Activated T-helper 2 cell treated with anti-CD3 and anti-CD28 coated beads, Interferon-gamma antibody, Interleukin-2, Interleukin-4, amounts not matched to agents 10 μg/mL and 5 μg/mL and 100 μg/mL, durations not matched to agents 14 hours and 24 hours and 36 hours (primary cell): ENCODE data around the gene ADARB1. TPM values are rescaled to one million over a fixed set of nuclear protein-coding genes. Genes with fewer than 3 reads are reported as not detected.

Experiments
- DNase-seq: peaks from one replicate; pipeline ENCODE4 v3.0.0; 2021; ENCODE audit warnings: low spot score
- H3K27ac Mint-ChIP-seq: one replicate; pipeline ENCODE4 v1.8.0; 2021; ENCODE audit warnings: mixed read lengths
- H3K27me3 Mint-ChIP-seq: one replicate; pipeline ENCODE4 v1.8.0; 2021; ENCODE audit warnings: low read depth, mixed read lengths
- H3K36me3 Mint-ChIP-seq: one replicate; pipeline ENCODE4 v1.8.0; 2021; ENCODE audit warnings: low read depth, mixed read lengths
- H3K4me1 Mint-ChIP-seq: one replicate; pipeline ENCODE4 v1.8.0; 2021; ENCODE audit warnings: low read depth, mixed read lengths
- H3K4me3 Mint-ChIP-seq: one replicate; pipeline ENCODE4 v1.8.0; 2021; ENCODE audit warnings: low read depth, mild to moderate bottlenecking, moderate library complexity, mixed read lengths
- H3K9me3 Mint-ChIP-seq: one replicate; pipeline ENCODE4 v1.8.0; 2021; ENCODE audit warnings: mixed read lengths
- intact Hi-C: fragments of 100-400 bp; cut with micrococcal nuclease; formaldehyde crosslinking; loops from one replicate; pipeline ENCODE4 v1.15.1; 2023
- total RNA-seq: library from RNA; stranded (reverse); gene quantifications from 2 replicates; pipeline ENCODE4 v1.2.3, GENCODE V29; 2022

The ADARB1 gene
- total RNA-seq, 1 donor from 2014 or later, result 25.8 TPM

- H3K4me1 Mint-ChIP-seq, result peaks cover 32% of the 10 kb centered on the region
- no peak overlapping the region for H3K27ac Mint-ChIP-seq
- DNase-seq, result no peak
- no peak overlapping the region for H3K4me3 Mint-ChIP-seq
- no peaks in the 10 kb centered on the region for H3K9me3 Mint-ChIP-seq
- intact Hi-C loops, result loop anchor here (1.0 kb wide), 1 partner anchor 75 kb away; no protein-coding TSS in a partner anchor
- peaks cover 10% of the 10 kb centered on the region for H3K27me3 Mint-ChIP-seq
- peaks cover 8% of the 10 kb centered on the region for H3K36me3 Mint-ChIP-seq
Observed at GRCh38 chr21:45228656-45229240, 154.4 kb downstream of the ADARB1 start.

GRCh38 chr21:45231705-45232104 lies 157.3 kb downstream of the ADARB1 start:
- Mint-ChIP-seq H3K36me3 (no peaks in the 10 kb centered on the region), H3K9me3 (no peaks in the 10 kb centered on the region), H3K27ac (no peak overlapping the region), H3K4me1 (peaks cover 20% of the 10 kb centered on the region), H3K27me3 (peaks cover 19% of the 10 kb centered on the region), H3K4me3 (no peak overlapping the region)
- no peak for DNase-seq
- intact Hi-C loops, result no loop called here

- DNase-seq, result no peak
- Mint-ChIP-seq H3K27me3 (peaks cover 32% of the 10 kb centered on the region), H3K4me1 (peaks cover 2% of the 10 kb centered on the region), H3K9me3 (no peaks in the 10 kb centered on the region), H3K27ac (no peak overlapping the region), H3K4me3 (no peak overlapping the region), H3K36me3 (no peaks in the 10 kb centered on the region)
- intact Hi-C loops, result no loop called here
Observed at GRCh38 chr21:45234127-45234526, 159.7 kb downstream of the ADARB1 start.

- intact Hi-C loops, result no loop called here
- Mint-ChIP-seq H3K27me3 (peaks cover 40% of the 10 kb centered on the region), H3K36me3 (no peaks in the 10 kb centered on the region), H3K27ac (no peak overlapping the region), H3K4me3 (no peak overlapping the region), H3K9me3 (no peaks in the 10 kb centered on the region), H3K4me1 (peaks cover 2% of the 10 kb centered on the region)
- no peak for DNase-seq
Observed at GRCh38 chr21:45234965-45235364, 160.6 kb downstream of the ADARB1 start.

GRCh38 chr21:45235488-45235887 lies 161.1 kb downstream of the ADARB1 start:
- Mint-ChIP-seq H3K9me3 (no peaks in the 10 kb centered on the region), H3K27ac (no peak overlapping the region), H3K4me3 (no peak overlapping the region), H3K36me3 (no peaks in the 10 kb centered on the region), H3K4me1 (peaks cover 2% of the 10 kb centered on the region), H3K27me3 (peaks cover 42% of the 10 kb centered on the region)
- intact Hi-C loops, result no loop called here
- no peak for DNase-seq

- Mint-ChIP-seq H3K9me3 (peaks cover 5% of the 10 kb centered on the region), H3K27me3 (peaks cover 48% of the 10 kb centered on the region), H3K4me1 (peaks cover 2% of the 10 kb centered on the region), H3K36me3 (no peaks in the 10 kb centered on the region), H3K4me3 (no peak overlapping the region), H3K27ac (no peak overlapping the region)
- no peak for DNase-seq
- intact Hi-C loops, result no loop called here
Observed at GRCh38 chr21:45236481-45236880, 162.1 kb downstream of the ADARB1 start.

- no peak overlapping the region for H3K4me3 Mint-ChIP-seq
- peaks cover 41% of the 10 kb centered on the region for H3K27me3 Mint-ChIP-seq
- H3K36me3 Mint-ChIP-seq, result no peaks in the 10 kb centered on the region
- peaks cover 14% of the 10 kb centered on the region for H3K9me3 Mint-ChIP-seq
- intact Hi-C loops, result no loop called here
- H3K4me1 Mint-ChIP-seq, result peaks cover 2% of the 10 kb centered on the region
- H3K27ac Mint-ChIP-seq, result no peak overlapping the region
- DNase-seq, result no peak
Observed at GRCh38 chr21:45237401-45237800, 163.0 kb downstream of the ADARB1 start.

GRCh38 chr21:45241357-45241756 lies 167.0 kb downstream of the ADARB1 start:
- peaks cover 35% of the 10 kb centered on the region for H3K27me3 Mint-ChIP-seq
- intact Hi-C loops, result no loop called here
- no peak overlapping the region for H3K27ac Mint-ChIP-seq
- no peak for DNase-seq
- no peak overlapping the region for H3K4me3 Mint-ChIP-seq
- peaks cover 2% of the 10 kb centered on the region for H3K4me1 Mint-ChIP-seq
- peaks cover 5% of the 10 kb centered on the region for H3K36me3 Mint-ChIP-seq
- peaks cover 29% of the 10 kb centered on the region for H3K9me3 Mint-ChIP-seq

GRCh38 chr21:45243603-45244002 lies 169.2 kb downstream of the ADARB1 start:
- Mint-ChIP-seq H3K4me3 (no peak overlapping the region), H3K9me3 (peaks cover 29% of the 10 kb centered on the region), H3K27me3 (peaks cover 24% of the 10 kb centered on the region), H3K4me1 (no peaks in the 10 kb centered on the region), H3K27ac (no peak overlapping the region), H3K36me3 (peaks cover 5% of the 10 kb centered on the region)
- no peak for DNase-seq
- intact Hi-C loops, result no loop called here

GRCh38 chr21:45244799-45245340 lies 170.5 kb downstream of the ADARB1 start:
- no peak overlapping the region for H3K27ac Mint-ChIP-seq
- peaks cover 5% of the 10 kb centered on the region for H3K36me3 Mint-ChIP-seq
- no peak for DNase-seq
- H3K4me3 Mint-ChIP-seq, result no peak overlapping the region
- H3K9me3 Mint-ChIP-seq, result peaks cover 29% of the 10 kb centered on the region
- intact Hi-C loops, result no loop called here
- H3K4me1 Mint-ChIP-seq, result no peaks in the 10 kb centered on the region
- peaks cover 17% of the 10 kb centered on the region for H3K27me3 Mint-ChIP-seq

GRCh38 chr21:45246386-45247320 lies 172.3 kb downstream of the ADARB1 start:
- Mint-ChIP-seq H3K9me3 (peaks cover 23% of the 10 kb centered on the region), H3K36me3 (peaks cover 5% of the 10 kb centered on the region), H3K4me1 (no peaks in the 10 kb centered on the region), H3K27me3 (peaks cover 24% of the 10 kb centered on the region), H3K27ac (no peak overlapping the region), H3K4me3 (no peak overlapping the region)
- intact Hi-C loops, result no loop called here
- DNase-seq, result no peak

GRCh38 chr21:45248301-45248892 lies 174.0 kb downstream of the ADARB1 start:
- intact Hi-C loops, result no loop called here
- no peak for DNase-seq
- Mint-ChIP-seq H3K27ac (no peak overlapping the region), H3K27me3 (peaks cover 26% of the 10 kb centered on the region), H3K4me1 (no peaks in the 10 kb centered on the region), H3K9me3 (peaks cover 12% of the 10 kb centered on the region), H3K4me3 (no peak overlapping the region), H3K36me3 (peaks cover 5% of the 10 kb centered on the region)
